Erythroblast (primary cell): ENCODE results near the gene HECW1.

Source experiments
- GATA1 ChIP-seq: IDR thresholded peaks from 2 replicates; pipeline ENCODE4 v1.6.1; 2011; ENCODE audit warnings: low read depth, mild to moderate bottlenecking, control low read depth, low read length, moderate library complexity
- POLR2A ChIP-seq: IDR thresholded peaks from 2 replicates; pipeline ENCODE4 v1.6.1; 2011; ENCODE audit warnings: mild to moderate bottlenecking, low read length

- TF ChIP-seq POLR2A (no peak), GATA1 (no peak)
Observed at GRCh38 chr7:43108255-43109011, 4.0 kb upstream of the HECW1 start.
